DOHH2 (cell line): ENCODE results near the gene ZYX.

ENCODE experiments used
- CTCF ChIP-seq: fragments of 200-600 bp; sonication (generic); IDR thresholded peaks from one replicate; pipeline ENCODE4 v1.5.1; 2014; ENCODE audit warnings: antibody characterized with exemption, mild to moderate bottlenecking, low read depth, low read length; ENCODE audit not compliant: poor library complexity, severe bottlenecking
- EZH2phosphoT487 ChIP-seq: fragments of 200-600 bp; sonication (generic); IDR thresholded peaks from 2 replicates; pipeline ENCODE4 v1.6.1; 2017; ENCODE audit warnings: borderline replicate concordance, mild to moderate bottlenecking, antibody characterized with exemption, low read length, moderate library complexity, mixed read lengths

GRCh38 chr7:143434660-143435059 lies 53.5 kb downstream of the ZYX start:
- TF ChIP-seq CTCF, result no peak
- TF ChIP-seq EZH2phosphoT487, result no peak
